ENCODE measurements around the gene FAM237B. TPM values are rescaled to one million over a fixed set of nuclear protein-coding genes. Genes with fewer than 3 reads are reported as not detected.
"Not testable (repeated sequence)": the region's sequence is repeated elsewhere in the genome, so short reads cannot be mapped to it uniquely, and the experiment has no call there.

Gene FAM237B
- not detected in 2 replicates for total RNA-seq

DNA sequence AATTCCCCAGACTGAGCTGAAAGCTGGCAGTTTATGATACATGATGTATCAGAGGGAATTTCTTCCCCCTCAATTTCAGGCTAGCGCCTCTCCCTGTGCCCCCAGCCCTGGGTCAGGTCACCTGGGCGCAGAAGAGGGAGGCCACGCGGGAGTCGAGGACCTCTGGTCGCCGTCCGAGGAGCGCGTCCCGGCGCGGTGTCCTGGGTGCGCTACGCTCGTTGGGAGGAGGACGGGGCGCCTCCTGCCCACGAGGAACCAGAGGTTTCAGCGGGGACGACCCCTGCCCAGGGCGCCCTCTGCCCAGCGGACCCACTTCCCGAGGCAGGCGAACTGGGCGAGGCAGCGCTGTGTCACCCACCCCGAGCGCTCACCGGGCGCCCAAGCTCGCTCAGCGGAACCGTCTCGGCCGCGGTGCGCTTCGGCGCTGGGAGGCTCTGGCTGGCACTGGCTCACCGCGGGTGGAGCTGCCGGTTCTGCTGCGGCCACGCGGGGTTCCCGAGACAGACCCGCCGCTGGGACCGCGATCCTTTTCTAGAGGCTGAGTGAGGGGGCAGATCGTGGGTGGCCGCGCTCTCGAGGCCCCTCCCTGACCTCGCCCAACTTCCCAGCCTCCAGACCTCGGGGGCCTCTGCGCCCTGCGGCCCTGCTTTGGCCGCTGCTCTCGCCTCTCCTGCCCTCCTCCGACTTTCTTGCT is at the start of gene FAM237B:
FAM237B (minus strand) TSS at position 504 of the 694 bp plus-strand sequence. CDS start 1,556 bp downstream, outside the sequence.
- TF ChIP-seq, protein P1, sequence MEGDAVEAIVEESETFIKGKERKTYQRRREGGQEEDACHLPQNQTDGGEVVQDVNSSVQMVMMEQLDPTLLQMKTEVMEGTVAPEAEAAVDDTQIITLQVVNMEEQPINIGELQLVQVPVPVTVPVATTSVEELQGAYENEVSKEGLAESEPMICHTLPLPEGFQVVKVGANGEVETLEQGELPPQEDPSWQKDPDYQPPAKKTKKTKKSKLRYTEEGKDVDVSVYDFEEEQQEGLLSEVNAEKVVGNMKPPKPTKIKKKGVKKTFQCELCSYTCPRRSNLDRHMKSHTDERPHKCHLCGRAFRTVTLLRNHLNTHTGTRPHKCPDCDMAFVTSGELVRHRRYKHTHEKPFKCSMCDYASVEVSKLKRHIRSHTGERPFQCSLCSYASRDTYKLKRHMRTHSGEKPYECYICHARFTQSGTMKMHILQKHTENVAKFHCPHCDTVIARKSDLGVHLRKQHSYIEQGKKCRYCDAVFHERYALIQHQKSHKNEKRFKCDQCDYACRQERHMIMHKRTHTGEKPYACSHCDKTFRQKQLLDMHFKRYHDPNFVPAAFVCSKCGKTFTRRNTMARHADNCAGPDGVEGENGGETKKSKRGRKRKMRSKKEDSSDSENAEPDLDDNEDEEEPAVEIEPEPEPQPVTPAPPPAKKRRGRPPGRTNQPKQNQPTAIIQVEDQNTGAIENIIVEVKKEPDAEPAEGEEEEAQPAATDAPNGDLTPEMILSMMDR (conservative IDR thresholded peaks at IDR 0.05; ENCODE audit: low read depth, low read length), result no peak
- peak within 1 kb of the TSS; percentile 45 for H3K4me3 ChIP-seq (ENCODE audit: low read depth, low read length)
- no peak for DNase-seq (ENCODE audit: low read depth)

DNA sequence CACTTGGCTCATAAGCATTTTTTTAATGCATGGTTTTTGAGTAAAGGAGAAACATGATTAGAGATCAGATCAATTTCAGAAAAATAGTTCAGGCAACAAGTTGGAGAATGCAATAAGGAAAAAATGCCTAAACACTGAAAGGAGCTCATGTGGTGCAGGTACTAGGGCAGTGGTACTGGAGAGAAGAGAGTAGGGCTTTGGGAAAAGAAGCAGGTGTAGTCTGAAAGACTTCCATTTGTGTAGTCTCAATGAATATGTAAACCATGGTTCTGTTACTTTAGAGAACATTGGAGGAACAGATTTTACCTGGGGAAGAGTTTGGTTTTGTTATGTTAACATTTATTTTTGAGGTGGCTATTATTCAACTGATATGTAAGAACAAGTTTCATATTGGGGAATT is 30.9 kb upstream of the FAM237B start:
- DNase-seq (ENCODE audit: low read depth), result no peak
- no peak overlapping the region for H3K4me3 ChIP-seq (ENCODE audit: low read depth, low read length)
- TF ChIP-seq, protein P1 (conservative IDR thresholded peaks at IDR 0.05; ENCODE audit: low read depth, low read length), result no peak

DNA sequence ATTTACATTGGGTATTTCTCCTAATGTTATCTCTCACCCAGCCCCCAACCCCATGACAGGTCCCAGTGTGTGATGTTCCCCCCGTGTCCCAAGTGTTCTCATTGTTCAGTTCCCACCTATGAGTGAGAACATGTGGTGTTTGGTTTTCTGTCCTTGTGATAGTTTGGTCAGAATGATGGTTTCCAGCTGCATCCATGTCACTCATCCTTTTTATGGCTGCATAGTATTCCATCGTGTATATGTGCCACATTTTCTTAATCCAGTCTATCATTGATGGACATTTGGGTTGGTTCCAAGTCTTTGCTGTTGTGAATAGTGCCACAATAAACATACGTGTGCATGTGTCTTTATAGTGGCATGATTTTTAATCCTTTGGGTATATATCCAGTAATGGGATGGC is 28.9 kb upstream of the FAM237B start:
- not testable (repeated sequence) for H3K4me3 ChIP-seq (ENCODE audit: low read depth, low read length); DNase-seq (ENCODE audit: low read depth)

DNA sequence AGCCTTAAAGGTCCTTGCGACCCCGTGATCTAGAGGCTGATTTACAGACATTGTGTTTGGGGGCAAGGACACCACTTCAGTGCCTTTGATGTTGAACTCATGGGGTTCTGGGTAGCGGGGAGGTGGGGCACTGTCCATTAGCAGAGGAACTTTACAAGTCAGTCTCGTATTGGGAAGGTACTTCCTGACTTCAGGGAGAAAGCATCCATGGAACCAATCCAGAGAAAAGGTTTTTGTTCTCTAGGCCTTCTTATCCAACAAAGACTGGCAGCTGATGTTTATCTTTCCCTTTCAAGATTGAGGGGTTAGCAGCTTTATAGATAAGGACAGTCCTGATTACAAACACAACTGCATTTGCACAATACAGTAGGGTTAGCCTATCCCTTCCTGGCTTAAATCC is 28.2 kb upstream of the FAM237B start:
- H3K4me3 ChIP-seq (ENCODE audit: low read depth, low read length), result no peak overlapping the region
- DNase-seq (ENCODE audit: low read depth), result no peak
- TF ChIP-seq, protein P1 (conservative IDR thresholded peaks at IDR 0.05; ENCODE audit: low read depth, low read length), result no peak

DNA sequence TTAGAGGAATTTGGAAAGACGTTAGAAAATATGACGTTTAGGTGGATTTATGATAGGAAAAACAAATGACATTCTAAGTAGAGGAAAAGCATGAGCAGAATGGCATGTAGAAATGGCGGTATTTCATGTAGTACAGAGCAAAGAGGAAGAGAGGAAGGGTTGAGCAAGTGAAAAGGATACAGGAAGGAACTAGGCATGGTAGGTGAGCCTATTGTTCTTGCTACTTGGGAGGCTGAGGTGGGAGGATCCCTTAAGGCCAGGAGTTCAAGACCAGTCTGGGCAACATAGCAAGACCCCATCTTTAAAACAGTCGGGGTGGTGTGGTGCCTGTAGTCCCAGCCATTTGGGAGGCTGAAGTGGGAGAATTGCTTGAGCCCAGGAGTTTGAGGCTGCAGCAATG is 26.7 kb upstream of the FAM237B start:
- DNase-seq (ENCODE audit: low read depth), result no peak
- H3K4me3 ChIP-seq (ENCODE audit: low read depth, low read length), result peak overlapping the region; percentile 99
- TF ChIP-seq, protein P1 (conservative IDR thresholded peaks at IDR 0.05; ENCODE audit: low read depth, low read length), result no peak

DNA sequence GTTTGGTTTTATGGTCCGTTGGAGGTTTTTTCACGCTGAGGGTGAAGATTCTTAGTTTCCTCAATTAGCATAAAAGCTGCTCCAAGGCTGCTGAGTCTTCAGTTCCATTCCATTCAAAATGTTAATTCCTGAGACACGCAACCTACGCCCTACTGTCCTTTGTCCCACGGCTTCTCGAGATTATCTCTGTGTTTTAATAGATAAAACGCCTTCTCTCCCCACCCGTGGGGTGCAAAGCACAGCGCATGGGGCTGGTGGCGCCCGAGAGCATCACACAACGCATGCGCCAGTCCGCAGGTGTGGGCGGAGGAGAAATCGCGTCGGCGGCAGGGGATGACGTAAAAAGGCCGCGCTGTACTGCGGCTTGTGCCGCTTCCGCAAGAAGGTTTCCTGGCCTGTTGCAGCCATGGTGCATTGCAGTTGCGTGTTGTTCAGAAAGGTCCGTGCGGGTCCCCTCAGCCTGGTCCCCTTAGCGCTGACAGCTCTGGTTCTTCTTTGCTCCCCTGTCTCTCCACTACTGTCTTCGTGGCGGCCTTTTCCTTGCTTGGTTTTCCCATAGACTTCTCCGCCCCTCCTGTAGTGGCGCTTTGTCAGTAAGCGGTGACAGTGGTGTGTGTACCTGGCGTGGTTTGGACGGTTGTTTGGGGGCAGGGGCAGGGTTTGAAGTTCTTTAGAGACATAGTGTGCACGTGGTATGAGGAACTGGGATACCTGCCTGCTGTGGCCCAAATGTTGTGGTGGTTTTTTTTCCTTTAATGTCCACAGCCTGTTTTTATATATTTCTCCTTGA is 25.4 kb upstream of the FAM237B start, which contains the start of gene GTPBP10:
GTPBP10 (plus strand) TSS at position 381 of the 790 bp plus-strand sequence; CDS start at position 407, 26 bp downstream.
- H3K4me3 ChIP-seq (ENCODE audit: low read depth, low read length), result peak within 1 kb of the TSS; percentile 99
- TF ChIP-seq, protein P1 (conservative IDR thresholded peaks at IDR 0.05; ENCODE audit: low read depth, low read length), result peak; percentile 67
- DNase-seq (ENCODE audit: low read depth), result peak; percentile 68

DNA sequence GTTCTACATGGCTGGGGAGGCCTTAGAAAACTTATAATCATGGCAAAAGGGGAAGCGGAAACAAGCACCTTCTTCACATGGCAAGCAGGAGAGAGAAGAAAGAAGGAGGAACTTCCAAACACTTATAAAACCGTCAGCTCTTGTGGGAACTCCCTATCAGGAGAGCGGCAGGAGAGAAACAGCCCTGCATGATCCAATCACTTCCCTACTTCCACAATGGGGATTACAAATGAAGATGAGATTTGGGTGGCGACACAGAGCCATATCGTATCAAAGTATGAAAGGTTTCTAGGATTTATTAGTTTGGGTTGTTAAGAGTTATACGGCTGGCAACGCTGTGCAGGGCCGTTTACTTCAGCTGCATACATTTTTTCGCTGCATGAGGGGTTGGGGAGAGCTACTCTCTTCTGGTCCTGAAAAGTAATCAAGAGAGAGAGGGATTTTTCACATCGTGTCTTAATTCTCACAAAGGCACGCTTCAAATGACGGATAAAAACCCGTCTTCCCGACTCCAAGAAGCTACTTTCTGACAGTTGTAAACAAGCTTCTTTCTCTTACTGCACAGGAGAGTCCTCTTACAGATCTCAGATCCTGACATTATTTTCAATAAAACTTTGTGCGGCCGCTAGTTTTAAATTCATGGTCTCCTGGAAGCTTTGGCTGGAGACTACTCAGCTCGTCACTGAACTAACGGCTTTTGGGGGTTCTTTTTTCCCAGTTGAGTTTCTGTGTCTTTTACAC is 24.7 kb upstream of the FAM237B start:
- peak; percentile 20 for DNase-seq (ENCODE audit: low read depth)
- H3K4me3 ChIP-seq (ENCODE audit: low read depth, low read length), result peak overlapping the region; percentile 99
- TF ChIP-seq, protein P1 (conservative IDR thresholded peaks at IDR 0.05; ENCODE audit: low read depth, low read length), result no peak
